Upper lobe of right lung (tissue), 1 donor: Measurements from ENCODE around the gene ASTN2. TPM values are rescaled to one million over a fixed set of nuclear protein-coding genes. Genes with fewer than 3 reads are reported as not detected.

Experiments used
- ATAC-seq: fragments of 200-7000 bp; cut with Tn5 transposase; one replicate; pipeline ENCODE4 v1.9.1; 2020; ENCODE audit warnings: mild to moderate bottlenecking, moderate library complexity
- DNase-seq: peaks from one replicate; pipeline ENCODE4 v3.0.0-alpha.2; 2020
- H3K27ac ChIP-seq: fragments of 200-600 bp; one replicate; pipeline ENCODE4 v1.8.0; 2022
- H3K27me3 ChIP-seq: fragments of 200-600 bp; one replicate; pipeline ENCODE4 v1.8.0; 2022; ENCODE audit warnings: mild to moderate bottlenecking
- H3K36me3 ChIP-seq: fragments of 200-600 bp; one replicate; pipeline ENCODE4 v1.8.0; 2022
- H3K4me1 ChIP-seq: fragments of 200-600 bp; one replicate; pipeline ENCODE4 v1.8.0; 2022
- H3K4me3 ChIP-seq: fragments of 200-600 bp; one replicate; pipeline ENCODE4 v1.8.0; 2022; ENCODE audit warnings: mild to moderate bottlenecking
- H3K9me3 ChIP-seq: fragments of 200-600 bp; one replicate; pipeline ENCODE4 v1.8.0; 2022
- intact Hi-C: fragments of 100-400 bp; cut with DNase I; formaldehyde crosslinking; loops from one replicate; pipeline ENCODE4 v1.11.0; 2022
- total RNA-seq: library from RNA; stranded (reverse); fragmentation: NEBNext Ultra II Directional; extraction: Animal tissue kit (Norgen Biotek cat#: 25700); gene quantifications from one replicate; pipeline ENCODE4 v1.2.1, GENCODE V29; 2021
- TF ChIP-seq, protein P1 (sequence below): fragments of 200-600 bp; IDR thresholded peaks from one replicate; pipeline ENCODE4 v1.8.0; 2022; ENCODE audit warnings: antibody characterized with exemption
- donor health status: DM: no; HTN: yes; CAD: no; lungs with severe emphysema.

Gene ASTN2
- total RNA-seq, 1 donor from 2014 or later = 3.8 TPM

DNA sequence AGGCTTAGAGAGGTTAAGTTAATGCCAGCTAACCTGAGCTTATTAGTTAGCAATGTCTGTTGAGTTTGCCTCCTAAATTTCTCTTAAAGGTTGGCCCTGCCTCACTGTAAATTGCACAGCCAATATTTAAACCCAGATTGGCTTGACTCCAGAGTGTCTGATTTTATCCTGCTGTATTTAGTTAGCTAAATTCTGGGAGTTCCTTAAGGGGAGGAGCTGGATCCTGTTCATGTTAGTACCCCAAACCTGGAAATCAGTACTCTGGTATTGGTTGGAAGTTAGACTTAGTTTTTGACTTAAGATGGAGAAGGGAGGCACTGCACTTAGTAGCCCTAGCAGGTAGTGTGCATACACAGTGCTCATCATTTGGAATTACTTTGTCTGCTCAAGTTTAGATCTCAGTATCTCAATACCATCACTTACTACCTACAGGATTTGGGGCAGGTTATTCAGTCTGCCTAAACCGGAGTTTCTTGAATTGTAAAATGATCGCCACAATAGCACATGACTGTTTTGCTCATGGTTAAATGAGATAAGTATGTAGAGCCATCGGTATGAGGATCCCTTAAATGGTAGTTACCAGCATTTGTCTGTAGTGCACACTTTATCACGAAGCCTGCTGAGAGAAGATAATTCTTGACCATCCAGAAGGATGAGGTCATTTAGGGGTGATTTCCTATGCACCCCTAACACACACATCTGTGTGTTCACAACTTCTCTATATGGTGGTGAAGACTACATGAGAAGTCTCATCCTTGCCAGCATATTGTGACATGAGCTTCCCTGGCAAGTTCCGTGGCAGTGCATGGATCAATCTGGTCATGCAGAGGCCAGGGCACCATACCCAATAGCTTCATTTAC is 992.5 kb downstream of the ASTN2 start:
- Histone ChIP-seq H3K9me3 (no peaks in the 10 kb centered on the region), H3K4me1 (no peaks in the 10 kb centered on the region), H3K36me3 (no peaks in the 10 kb centered on the region), H3K27me3 (no peaks in the 10 kb centered on the region), H3K27ac (no peak overlapping the region), H3K4me3 (no peak overlapping the region)
- TF ChIP-seq, protein P1, sequence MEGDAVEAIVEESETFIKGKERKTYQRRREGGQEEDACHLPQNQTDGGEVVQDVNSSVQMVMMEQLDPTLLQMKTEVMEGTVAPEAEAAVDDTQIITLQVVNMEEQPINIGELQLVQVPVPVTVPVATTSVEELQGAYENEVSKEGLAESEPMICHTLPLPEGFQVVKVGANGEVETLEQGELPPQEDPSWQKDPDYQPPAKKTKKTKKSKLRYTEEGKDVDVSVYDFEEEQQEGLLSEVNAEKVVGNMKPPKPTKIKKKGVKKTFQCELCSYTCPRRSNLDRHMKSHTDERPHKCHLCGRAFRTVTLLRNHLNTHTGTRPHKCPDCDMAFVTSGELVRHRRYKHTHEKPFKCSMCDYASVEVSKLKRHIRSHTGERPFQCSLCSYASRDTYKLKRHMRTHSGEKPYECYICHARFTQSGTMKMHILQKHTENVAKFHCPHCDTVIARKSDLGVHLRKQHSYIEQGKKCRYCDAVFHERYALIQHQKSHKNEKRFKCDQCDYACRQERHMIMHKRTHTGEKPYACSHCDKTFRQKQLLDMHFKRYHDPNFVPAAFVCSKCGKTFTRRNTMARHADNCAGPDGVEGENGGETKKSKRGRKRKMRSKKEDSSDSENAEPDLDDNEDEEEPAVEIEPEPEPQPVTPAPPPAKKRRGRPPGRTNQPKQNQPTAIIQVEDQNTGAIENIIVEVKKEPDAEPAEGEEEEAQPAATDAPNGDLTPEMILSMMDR = no peak
- no peak for ATAC-seq
- intact Hi-C loops = no loop called here
- no peak for DNase-seq

DNA sequence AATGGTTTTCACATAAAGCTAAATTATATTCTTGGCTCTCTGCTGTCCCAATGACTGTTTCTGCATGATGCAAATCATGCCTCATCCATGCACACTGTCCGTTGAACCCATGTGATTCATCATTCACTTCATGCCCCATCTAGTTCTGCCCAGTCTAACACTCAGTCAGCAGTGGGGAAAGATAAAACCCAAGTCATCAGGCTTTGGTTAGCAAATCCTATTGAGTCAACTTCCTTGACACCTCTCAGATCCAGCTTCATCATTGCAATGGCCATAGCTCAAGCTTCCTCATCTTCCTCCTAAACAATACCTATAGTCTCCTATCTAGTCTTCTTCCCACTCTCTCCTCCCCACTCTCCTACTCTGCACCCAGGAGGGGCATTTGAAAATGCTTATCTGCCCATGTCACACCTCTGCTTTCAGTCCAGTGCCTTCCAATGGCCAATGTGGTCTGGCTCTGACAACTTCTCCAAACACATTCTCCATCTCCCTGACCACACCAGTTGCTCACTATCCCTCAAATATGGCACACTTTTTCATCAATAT is 993.8 kb downstream of the ASTN2 start:
- Histone ChIP-seq H3K9me3 (no peaks in the 10 kb centered on the region), H3K36me3 (no peaks in the 10 kb centered on the region), H3K4me1 (no peaks in the 10 kb centered on the region), H3K27me3 (no peaks in the 10 kb centered on the region), H3K4me3 (no peak overlapping the region), H3K27ac (no peak overlapping the region)
- ATAC-seq = no peak
- TF ChIP-seq, protein P1 = no peak
- no peak for DNase-seq
- intact Hi-C loops = no loop called here

- Histone ChIP-seq H3K27ac (no peak overlapping the region), H3K36me3 (no peaks in the 10 kb centered on the region), H3K4me1 (no peaks in the 10 kb centered on the region), H3K9me3 (no peaks in the 10 kb centered on the region), H3K4me3 (no peak overlapping the region), H3K27me3 (no peaks in the 10 kb centered on the region)
- TF ChIP-seq, protein P1 = no peak
- no peak for ATAC-seq
- no peak for DNase-seq
- intact Hi-C loops = no loop called here
Measured at GRCh38 chr9:116419181-116419580, 995.7 kb downstream of the ASTN2 start.

- TF ChIP-seq, protein P1 = no peak
- DNase-seq = no peak
- H3K36me3 ChIP-seq = no peaks in the 10 kb centered on the region
- H3K27me3 ChIP-seq = no peaks in the 10 kb centered on the region
- no peak overlapping the region for H3K4me3 ChIP-seq
- no peaks in the 10 kb centered on the region for H3K4me1 ChIP-seq
- ATAC-seq = no peak
- no peak overlapping the region for H3K27ac ChIP-seq
- intact Hi-C loops = no loop called here
- H3K9me3 ChIP-seq = no peaks in the 10 kb centered on the region
Measured at GRCh38 chr9:116417464-116417863, 997.4 kb downstream of the ASTN2 start.

GRCh38 chr9:116416421-116416820 is 998.4 kb downstream of the ASTN2 start:
- TF ChIP-seq, protein P1 = no peak
- no peak for ATAC-seq
- no peaks in the 10 kb centered on the region for H3K36me3 ChIP-seq
- intact Hi-C loops = no loop called here
- H3K27me3 ChIP-seq = no peaks in the 10 kb centered on the region
- no peak overlapping the region for H3K4me3 ChIP-seq
- H3K9me3 ChIP-seq = no peaks in the 10 kb centered on the region
- no peak overlapping the region for H3K27ac ChIP-seq
- no peaks in the 10 kb centered on the region for H3K4me1 ChIP-seq
- no peak for DNase-seq
